Measurements from ENCODE around the gene UPF2.

The UPF2 gene

GRCh38 chr10:12042797-12043651, at the start of gene UPF2:
Gene UPF2, minus strand, starts transcription at chr10:12042809. Its CDS starts 7,386 bp downstream, at chr10:12035423.
- DNase-seq (ENCODE audit: low read depth): peak; percentile 94
- peak within 1 kb of the TSS; percentile 92 for H3K4me3 ChIP-seq (ENCODE audit: low read depth, low read length)
- no peak for TF ChIP-seq CTCF (IDR thresholded peaks at IDR 0.05; ENCODE audit: low read depth, low read length, missing control alignments)

GRCh38 chr10:12091421-12091820, 48.8 kb upstream of the UPF2 start:
- TF ChIP-seq CTCF (IDR thresholded peaks at IDR 0.05; ENCODE audit: low read depth, low read length, missing control alignments): no peak
- DNase-seq (ENCODE audit: low read depth): no peak
- no peak overlapping the region for H3K4me3 ChIP-seq (ENCODE audit: low read depth, low read length)

GRCh38 chr10:12088919-12089318, 46.3 kb upstream of the UPF2 start:
- TF ChIP-seq CTCF (IDR thresholded peaks at IDR 0.05; ENCODE audit: low read depth, low read length, missing control alignments): no peak

GRCh38 chr10:12081879-12082557, 39.4 kb upstream of the UPF2 start:
- no peak for TF ChIP-seq CTCF (IDR thresholded peaks at IDR 0.05; ENCODE audit: low read depth, low read length, missing control alignments)
- no peak for DNase-seq (ENCODE audit: low read depth)
- no peak overlapping the region for H3K4me3 ChIP-seq (ENCODE audit: low read depth, low read length)

More at GRCh38 chr10:12088919-12089318, 46.3 kb upstream of the UPF2 start:
- DNase-seq (ENCODE audit: low read depth): no peak
- no peak overlapping the region for H3K4me3 ChIP-seq (ENCODE audit: low read depth, low read length)

GRCh38 chr10:12081470-12081869, 38.9 kb upstream of the UPF2 start:
- no peak for DNase-seq (ENCODE audit: low read depth)
- TF ChIP-seq CTCF (IDR thresholded peaks at IDR 0.05; ENCODE audit: low read depth, low read length, missing control alignments): no peak
- no peak overlapping the region for H3K4me3 ChIP-seq (ENCODE audit: low read depth, low read length)

- no peak for DNase-seq (ENCODE audit: low read depth)
- no peak overlapping the region for H3K4me3 ChIP-seq (ENCODE audit: low read depth, low read length)
- no peak for TF ChIP-seq CTCF (IDR thresholded peaks at IDR 0.05; ENCODE audit: low read depth, low read length, missing control alignments)
These were observed 35.1 kb upstream of the UPF2 start for GRCh38 chr10:12077580-12078180.
